HepG2 (cell line): Measurements from ENCODE around the gene TMEM107. TPM values are rescaled to one million over a fixed set of nuclear protein-coding genes. Genes with fewer than 3 reads are reported as not detected.

Experiments used
- ATAC-seq: fragments of 200-7000 bp; cut with Tn5 transposase; 3 replicates; pipeline ENCODE4 v1.9.1; 2020; ENCODE audit warnings: mild to moderate bottlenecking, moderate library complexity
- BruUV-seq: library from RNA; stranded (reverse); fragments of 400-500 nt; replicated peaks from 2 replicates; lab custom pipeline; 2021; lab: Mats Ljungman, UMichigan
- CTCF ChIA-PET: fragments of 300-600 bp; formaldehyde crosslinking; extraction: SDS; loops from one replicate; lab custom pipeline; 2021; ENCODE audit warnings: low total read pairs, inconsistent platforms, low intra/inter-chr PET ratio; lab: Yijun Ruan, JAX
- POLR2A ChIA-PET: fragments of 350-600 bp; sonication (Branson Sonifier 250); formaldehyde crosslinking; loops from one replicate; lab custom pipeline; 2020; ENCODE audit warnings: antibody characterized with exemption, inconsistent platforms; lab: Yijun Ruan, JAX
- DNase-seq: peaks from one replicate; pipeline ENCODE4 v3.0.0-alpha.2; 2015; ENCODE audit warnings: low spot score
- FAIRE-seq: peaks from 3 replicates; lab custom pipeline; 2011; peaks lifted over from hg19 to GRCh38; lab: Jason Lieb, UNC
- H2AFZ ChIP-seq: one replicate; pipeline ENCODE4 v1.6.1; 2011; ENCODE audit warnings: low read length, inconsistent platforms
- H3K27ac ChIP-seq: fragments of 300-600 bp; 3 replicates; pipeline ENCODE4 v1.8.0; 2011; ENCODE audit warnings: mixed run types, mild to moderate bottlenecking, mixed read lengths, low read length, inconsistent platforms; ENCODE audit not compliant: insufficient read depth; ENCODE audit errors: extremely low read length
- H3K27me3 ChIP-seq, 2 experiments: fragments of 200-600 bp in 1 of 2; 2 replicates in 1 of 2; 3 replicates in 1 of 2; pipeline versions ENCODE4 v1.6.0 to v1.8.0; 2011; ENCODE audit warnings: low read length in 2 of 2, mild to moderate bottlenecking in 2 of 2, moderate library complexity in 2 of 2, inconsistent platforms in 1 of 2; ENCODE audit not compliant: insufficient read depth in 2 of 2, control insufficient read depth in 1 of 2
- H3K36me3 ChIP-seq, 2 experiments: fragments of 200-600 bp in 1 of 2; replicated peaks in 1 of 2; 2 replicates in 1 of 2; 3 replicates in 1 of 2; pipeline versions ENCODE4 v1.5.1 to v1.8.0; 2011; ENCODE audit warnings: low read length in 2 of 2, inconsistent platforms in 1 of 2; ENCODE audit not compliant: insufficient read depth in 2 of 2, control insufficient read depth in 1 of 2
- H3K4me1 ChIP-seq: 2 replicates; pipeline ENCODE4 v1.5.1; 2012; ENCODE audit warnings: low read length, inconsistent platforms; ENCODE audit not compliant: insufficient read depth
- H3K4me2 ChIP-seq: 2 replicates; pipeline ENCODE4 v1.6.0; 2011; ENCODE audit warnings: low read depth, low read length, inconsistent platforms
- H3K4me3 ChIP-seq, 3 experiments: fragments of 200-600 bp in 1 of 3; sonication (generic), shearing (Covaris generic) in 1 of 3; replicated peaks in 1 of 3; 2 replicates each; pipeline ENCODE4 v1.5.1; 2011 to 2016; ENCODE audit warnings: low read length in 3 of 3, inconsistent platforms in 2 of 3, low read depth in 2 of 3, mild to moderate bottlenecking in 2 of 3, control low read depth in 1 of 3, mixed read lengths in 1 of 3; ENCODE audit not compliant: insufficient read depth in 1 of 3
- H3K79me2 ChIP-seq: one replicate; pipeline ENCODE4 v1.6.1; 2011; ENCODE audit warnings: low read length, inconsistent platforms; ENCODE audit not compliant: insufficient read depth
- H3K9ac ChIP-seq: 2 replicates; pipeline ENCODE4 v1.6.0; 2011; ENCODE audit warnings: mild to moderate bottlenecking, low read depth, low read length, inconsistent platforms; ENCODE audit not compliant: insufficient read depth
- H3K9me3 ChIP-seq: 2 replicates; pipeline ENCODE4 v1.5.1; 2012; ENCODE audit warnings: mild to moderate bottlenecking, low read length
- H4K20me1 ChIP-seq: 2 replicates; pipeline ENCODE4 v1.6.0; 2011; ENCODE audit warnings: inconsistent platforms, mild to moderate bottlenecking, low read length, moderate library complexity; ENCODE audit not compliant: insufficient read depth
- ATF7 ChIP-seq, 2 experiments: fragments of 450-650 bp in 1 of 2; sonication (generic) in 1 of 2; formaldehyde crosslinking in 1 of 2; IDR thresholded peaks; 2 replicates each; pipeline versions ENCODE4 v1.4.0 to v1.6.1; 2016 to 2020; ENCODE audit warnings: antibody characterized with exemption in 1 of 2, mild to moderate bottlenecking in 1 of 2, missing genetic modification reagents in 1 of 2
- GTF3A ChIP-seq: sonication (generic); formaldehyde crosslinking; conservative IDR thresholded peaks from 2 replicates; pipeline ENCODE4 v1.4.0; 2020; ENCODE audit warnings: mild to moderate bottlenecking, missing genetic modification reagents
- HOXD1 ChIP-seq: sonication (generic); formaldehyde crosslinking; IDR thresholded peaks from 2 replicates; pipeline ENCODE4 v1.5.0; 2020; ENCODE audit warnings: missing genetic modification reagents
- KDM2A ChIP-seq: sonication (generic); formaldehyde crosslinking; IDR thresholded peaks from 2 replicates; pipeline ENCODE4 v1.4.0; 2020; ENCODE audit warnings: low read depth, missing genetic modification reagents, borderline replicate concordance
- KDM3A ChIP-seq: IDR thresholded peaks from 2 replicates; pipeline ENCODE4 v1.6.1; 2018; ENCODE audit warnings: low read depth, missing compliant biosample characterization
- MAF1 ChIP-seq: sonication (generic); formaldehyde crosslinking; IDR thresholded peaks from 2 replicates; pipeline ENCODE4 v1.5.0; 2020; ENCODE audit warnings: missing genetic modification reagents, borderline replicate concordance
- NFIC ChIP-seq: IDR thresholded peaks from 2 replicates; pipeline ENCODE4 v1.6.1; 2012; ENCODE audit warnings: mild to moderate bottlenecking, low read length, inconsistent platforms
- NFKB2 ChIP-seq: sonication (generic); formaldehyde crosslinking; IDR thresholded peaks from 2 replicates; pipeline ENCODE4 v1.4.0; 2020; ENCODE audit warnings: missing genetic modification reagents, borderline replicate concordance
- REL ChIP-seq: sonication (generic); formaldehyde crosslinking; conservative IDR thresholded peaks from 2 replicates; pipeline ENCODE4 v1.8.0; 2022; ENCODE audit warnings: mild to moderate bottlenecking, missing genetic modification reagents, moderate library complexity
- ZFX ChIP-seq: sonication (generic); formaldehyde crosslinking; IDR thresholded peaks from 2 replicates; pipeline ENCODE4 v1.4.0; 2020; ENCODE audit warnings: mild to moderate bottlenecking, low read depth, missing genetic modification reagents, moderate library complexity
- ZNF232 ChIP-seq: sonication (generic); formaldehyde crosslinking; IDR thresholded peaks from 2 replicates; pipeline ENCODE4 v1.4.0; 2020; ENCODE audit warnings: missing genetic modification reagents, borderline replicate concordance
- ZNF3 ChIP-seq: IDR thresholded peaks from 2 replicates; pipeline ENCODE4 v1.7.0; 2017; ENCODE audit warnings: inconsistent platforms
- ZNF30 ChIP-seq: sonication (generic); formaldehyde crosslinking; IDR thresholded peaks from 2 replicates; pipeline ENCODE4 v1.5.0; 2020; ENCODE audit warnings: mild to moderate bottlenecking, missing genetic modification reagents
- ZNF564 ChIP-seq: sonication (generic); formaldehyde crosslinking; IDR thresholded peaks from 2 replicates; pipeline ENCODE4 v1.8.1; 2023; ENCODE audit warnings: mild to moderate bottlenecking, missing genetic modification reagents
- WGBS: methylation state at CpG from one replicate; pipeline ENCODE4 v1.1.6; 2017; ENCODE audit warnings: low lambda C conversion rate; 5-methylcytosine and 5-hydroxymethylcytosine counted together
- in situ Hi-C: cut with HindIII; loops from 2 replicates; pipeline ENCODE4 v1.10.0; 2017; ENCODE audit warnings: low pct_unique_long_range_greater_than_20kb; ENCODE audit not compliant: extremely low pct_ligation_motif_present
- intact Hi-C: fragments of 100-400 bp; cut with micrococcal nuclease; formaldehyde crosslinking; loops from one replicate; pipeline ENCODE4 v1.10.0; 2022; ENCODE audit not compliant: unreplicated experiment
- polyA plus RNA-seq, 8 experiments: library from polyadenylated mRNA; depleted of rRNA in 3 of 8; stranded (reverse) in 7 of 8; unstranded in 1 of 8; fragments of >200 nt; fragmentation: Illumina TruSeq in 4 of 8; extraction: Trizol in 4 of 8; gene quantifications; 2 replicates each; pipeline versions ENCODE4 v1.2.1 to v1.2.3, GENCODE V29; 2011 to 2016; ENCODE audit warnings: low read depth in 4 of 8, missing spikeins in 1 of 8, mixed read lengths in 1 of 8; ENCODE audit not compliant: insufficient read depth in 1 of 8
- total RNA-seq, 5 experiments: library from RNA; depleted of rRNA; stranded (reverse); fragments of >200 nt; fragmentation: Illumina TruSeq; extraction: Trizol; gene quantifications; 2 replicates each; pipeline ENCODE4 v1.2.3, GENCODE V29; 2016; ENCODE audit warnings: low read depth in 1 of 5
- TF ChIP-seq, protein P1 (sequence below): sonication (generic); formaldehyde crosslinking; IDR thresholded peaks from 2 replicates; pipeline ENCODE4 v1.8.1; 2023; ENCODE audit warnings: mild to moderate bottlenecking, inconsistent platforms, moderate library complexity, missing genetic modification reagents, borderline replicate concordance
- TF ChIP-seq, protein P2 (sequence below): sonication (generic); formaldehyde crosslinking; IDR thresholded peaks from 2 replicates; pipeline ENCODE4 v1.4.0; 2020; ENCODE audit warnings: missing genetic modification reagents

TMEM107 gene
- total and polyA plus RNA-seq, 2 of the 13 experiments (the other 11 are each of a cell fraction or from before 2014, with no cell fraction given) = 7.2 to 15.3 TPM

DNA sequence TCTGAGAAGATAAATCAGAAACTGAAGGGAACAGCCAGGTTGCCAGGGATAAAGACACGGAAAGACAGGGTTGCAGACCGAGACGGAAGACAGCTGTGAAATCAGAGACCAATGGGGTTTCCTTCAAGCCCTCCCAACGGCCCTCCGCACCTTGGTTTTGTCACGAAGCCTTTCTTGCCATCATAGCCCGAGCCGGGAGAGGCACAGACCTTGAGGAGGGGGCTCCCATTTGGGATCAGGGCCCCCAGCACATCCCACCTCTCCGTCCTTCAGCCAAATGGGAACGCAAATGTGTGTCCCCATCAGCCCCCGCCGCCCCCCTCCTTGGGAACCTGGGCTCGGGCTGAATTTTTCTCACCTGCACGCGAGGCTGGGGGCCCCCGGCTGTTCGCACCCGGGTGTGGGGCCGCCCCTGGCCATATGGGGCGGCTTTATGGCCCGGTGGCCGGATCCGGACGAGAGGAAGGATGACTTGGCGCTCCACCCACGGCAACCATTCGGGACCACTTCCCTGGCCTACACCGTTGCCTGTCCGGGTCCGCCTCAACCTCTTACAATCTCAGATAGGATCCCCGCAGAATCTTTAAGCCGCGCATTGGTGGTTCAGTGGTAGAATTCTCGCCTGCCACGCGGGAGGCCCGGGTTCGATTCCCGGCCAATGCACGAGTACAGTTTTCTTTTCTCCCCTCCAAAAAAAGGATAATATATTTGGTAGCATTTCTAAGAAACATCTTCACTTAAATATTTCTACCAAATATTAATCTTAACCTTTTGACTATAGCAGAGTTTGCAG is 50.8 kb downstream of the TMEM107 start (continued):
- TF ChIP-seq ZFX (CRISPR knock-in tag) = peak; percentile 43; the same call in 1 of the 2 replicates
- TF ChIP-seq ZNF3 (CRISPR knock-in tag) = no peak
- TF ChIP-seq ZNF232 (CRISPR knock-in tag) = no peak
- peak; percentile 37; the same call in 1 of the 2 replicates for TF ChIP-seq NFIC
- TF ChIP-seq KDM3A (CRISPR knock-in tag) = 0 out of 2 replicates have a peak, but pooled peaks have one; percentile 49
- TF ChIP-seq NFKB2 (CRISPR knock-in tag) = peak; percentile 23; the same call in 1 of the 2 replicates
- peak; percentile 91 for TF ChIP-seq MAF1 (CRISPR knock-in tag)
- TF ChIP-seq, all 625 proteins: peak for 95

DNA sequence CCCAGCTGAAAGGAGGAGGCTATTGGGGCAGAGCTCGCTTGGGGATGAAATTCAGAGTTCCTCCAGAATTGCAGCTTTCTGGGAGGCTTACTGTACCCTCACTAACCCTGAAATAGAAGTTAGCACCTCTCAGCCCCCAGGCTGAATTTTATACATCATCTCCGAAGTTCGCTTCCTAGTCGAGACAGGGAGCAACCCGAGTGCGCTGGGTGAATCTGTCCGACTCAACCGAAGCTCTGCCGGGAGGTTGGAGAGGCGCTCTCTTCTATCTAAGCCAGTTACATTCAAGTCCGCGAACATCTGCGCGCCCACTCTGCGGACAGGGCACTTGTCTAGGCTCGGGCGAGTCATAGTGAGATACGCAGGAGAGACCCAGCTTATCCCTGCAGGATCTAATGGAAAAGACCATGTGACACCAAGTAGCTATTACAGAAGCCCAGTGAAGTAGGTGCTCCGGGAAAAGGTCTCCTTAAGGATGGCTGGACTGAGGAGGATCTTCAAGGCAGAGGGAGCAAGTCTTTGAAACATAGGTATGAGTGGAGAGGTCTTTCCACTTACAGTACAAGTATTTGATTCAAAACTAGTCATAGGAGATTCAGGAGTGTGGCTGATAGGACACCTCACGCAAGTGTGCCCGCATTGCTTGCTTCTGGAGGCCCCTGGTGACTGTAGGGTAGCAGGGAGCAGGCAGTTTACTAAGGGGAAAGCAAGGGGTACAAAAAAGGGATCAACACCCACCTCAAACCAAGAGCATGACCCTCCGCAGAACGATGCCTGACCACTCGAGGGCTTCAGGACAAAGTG is 51.6 kb downstream of the TMEM107 start:
- Histone ChIP-seq H4K20me1 (peaks cover 8% of the 10 kb centered on the region; the same call in 1 of the 2 replicates), H3K27ac (no peak overlapping the region), H3K27me3 (peaks cover 5 to 40% of the 10 kb centered on the region in 2 experiments), H3K4me1 (peaks cover 55% of the 10 kb centered on the region), H3K9ac (peak overlapping the region; percentile 24; the same call in 1 of the 2 replicates), H3K4me3 (peak overlapping the region; percentile 48 to 95 (median 68)), H2AFZ (no peak overlapping the region), H3K9me3 (no peaks in the 10 kb centered on the region), H3K36me3 (no peaks in the 10 kb centered on the region), H3K4me2 (peak overlapping the region; percentile 100), H3K79me2 (no peaks in the 10 kb centered on the region)
- in situ Hi-C loops = loop anchor here (5.0 to 10.0 kb wide), 3 partner anchors 33 to 178 kb away; no protein-coding TSS in a partner anchor
- ChIA-PET POLR2A (interaction anchor here (0.8 to 2.2 kb wide), 4 partner anchors 17 to 123 kb away, joined by 3 to 8 read pairs (median 6); partner anchors contain the start of gene CTC1), CTCF (no interaction called here)
- TF ChIP-seq ZNF564 (CRISPR knock-in tag) = 0 out of 2 replicates have a peak, but pooled peaks have one; percentile 10
- 0 out of 2 replicates have a peak, but pooled peaks have one; percentile 55 for TF ChIP-seq GTF3A
- 0 out of 2 replicates have a peak, but pooled peaks have one; percentile 11 for TF ChIP-seq KDM2A (CRISPR knock-in tag)
- TF ChIP-seq, protein P1, sequence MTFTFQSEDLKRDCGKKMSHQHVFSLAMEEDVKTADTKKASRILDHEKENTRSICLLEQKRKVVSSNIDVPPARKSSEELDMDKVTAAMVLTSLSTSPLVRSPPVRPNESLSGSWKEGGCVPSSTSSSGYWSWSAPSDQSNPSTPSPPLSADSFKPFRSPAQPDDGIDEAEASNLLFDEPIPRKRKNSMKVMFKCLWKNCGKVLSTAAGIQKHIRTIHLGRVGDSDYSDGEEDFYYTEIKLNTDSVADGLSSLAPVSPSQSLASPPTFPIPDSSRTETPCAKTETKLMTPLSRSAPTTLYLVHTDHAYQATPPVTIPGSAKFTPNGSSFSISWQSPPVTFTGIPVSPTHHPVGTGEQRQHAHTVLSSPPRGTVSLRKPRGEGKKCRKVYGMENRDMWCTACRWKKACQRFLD (CRISPR knock-in tag) = 0 out of 2 replicates have a peak, but pooled peaks have one; percentile 23
- 0 out of 2 replicates have a peak, but pooled peaks have one; percentile 7 for TF ChIP-seq REL (CRISPR knock-in tag)
- TF ChIP-seq, protein P2, sequence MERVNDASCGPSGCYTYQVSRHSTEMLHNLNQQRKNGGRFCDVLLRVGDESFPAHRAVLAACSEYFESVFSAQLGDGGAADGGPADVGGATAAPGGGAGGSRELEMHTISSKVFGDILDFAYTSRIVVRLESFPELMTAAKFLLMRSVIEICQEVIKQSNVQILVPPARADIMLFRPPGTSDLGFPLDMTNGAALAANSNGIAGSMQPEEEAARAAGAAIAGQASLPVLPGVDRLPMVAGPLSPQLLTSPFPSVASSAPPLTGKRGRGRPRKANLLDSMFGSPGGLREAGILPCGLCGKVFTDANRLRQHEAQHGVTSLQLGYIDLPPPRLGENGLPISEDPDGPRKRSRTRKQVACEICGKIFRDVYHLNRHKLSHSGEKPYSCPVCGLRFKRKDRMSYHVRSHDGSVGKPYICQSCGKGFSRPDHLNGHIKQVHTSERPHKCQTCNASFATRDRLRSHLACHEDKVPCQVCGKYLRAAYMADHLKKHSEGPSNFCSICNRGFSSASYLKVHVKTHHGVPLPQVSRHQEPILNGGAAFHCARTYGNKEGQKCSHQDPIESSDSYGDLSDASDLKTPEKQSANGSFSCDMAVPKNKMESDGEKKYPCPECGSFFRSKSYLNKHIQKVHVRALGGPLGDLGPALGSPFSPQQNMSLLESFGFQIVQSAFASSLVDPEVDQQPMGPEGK (CRISPR knock-in tag) = no peak
- TF ChIP-seq HOXD1 (CRISPR knock-in tag) = no peak
- TF ChIP-seq ZNF30 (CRISPR knock-in tag) = no peak
- TF ChIP-seq ATF7 (IDR thresholded peaks at IDR 0.05) = no peak
- TF ChIP-seq ATF7 (CRISPR knock-in tag; IDR thresholded peaks at IDR 0.05) = no peak
- ATAC-seq (no peak), FAIRE-seq (no peak), DNase-seq (no peak)
- WGBS = 2% methylated on average over 10 of the region's 24 CpGs
- no TSS peak for BruUV-seq
- intact Hi-C loops = loop anchor here (2.0 kb wide), 1 partner anchor 14 kb away; no protein-coding TSS in a partner anchor
